ENCODE measurements around the gene TRERF1.
A peak's percentile ranks its signal among the peaks of the same experiment; 100 is the strongest.
"Not testable (repeated sequence)": the region's sequence is repeated elsewhere in the genome, so short reads cannot be mapped to it uniquely, and the experiment has no call there.

TRERF1 gene

DNA sequence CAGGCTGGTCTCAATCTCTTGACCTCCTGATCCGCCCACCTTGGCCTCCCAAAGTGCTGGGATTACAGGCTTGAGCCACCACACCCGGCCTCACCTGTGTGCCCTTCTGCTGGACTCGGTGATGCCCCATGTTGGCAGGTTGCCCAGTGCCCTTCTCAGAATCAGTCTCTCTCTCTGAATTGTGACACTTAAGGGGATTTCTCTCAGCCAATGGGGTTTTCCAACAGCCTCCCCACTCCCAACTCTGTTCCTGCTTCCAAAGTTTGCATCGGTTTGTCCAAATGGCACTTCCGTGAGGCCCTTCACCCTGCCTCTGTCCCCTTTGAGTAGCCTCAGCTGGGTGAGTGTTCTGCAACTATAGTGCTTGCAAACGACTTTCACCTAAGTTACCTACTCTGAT is 230.9 kb downstream of the TRERF1 start:
- Histone ChIP-seq H3K9ac (ENCODE audit: insufficient read length) (no peak overlapping the region), H3K27ac (no peak overlapping the region), H3K36me3 (ENCODE audit: insufficient read depth, low read length) (no peaks in the 10 kb centered on the region), H3K9me3 (ENCODE audit: low read depth, low read length) (no peaks in the 10 kb centered on the region), H3K4me3 (no peak overlapping the region)
- TF ChIP-seq FOXP2 (optimal IDR thresholded peaks at IDR 0.05; ENCODE audit: control extremely low read depth, extremely low read length, insufficient read depth) (no peak), EZH2 (IDR thresholded peaks at IDR 0.05) (no peak), POLR2AphosphoS5 (IDR thresholded peaks at IDR 0.05; ENCODE audit: borderline replicate concordance, low read depth, low read length) (no peak)
- DNase-seq (ENCODE audit: low read depth, low spot score), result no peak

DNA sequence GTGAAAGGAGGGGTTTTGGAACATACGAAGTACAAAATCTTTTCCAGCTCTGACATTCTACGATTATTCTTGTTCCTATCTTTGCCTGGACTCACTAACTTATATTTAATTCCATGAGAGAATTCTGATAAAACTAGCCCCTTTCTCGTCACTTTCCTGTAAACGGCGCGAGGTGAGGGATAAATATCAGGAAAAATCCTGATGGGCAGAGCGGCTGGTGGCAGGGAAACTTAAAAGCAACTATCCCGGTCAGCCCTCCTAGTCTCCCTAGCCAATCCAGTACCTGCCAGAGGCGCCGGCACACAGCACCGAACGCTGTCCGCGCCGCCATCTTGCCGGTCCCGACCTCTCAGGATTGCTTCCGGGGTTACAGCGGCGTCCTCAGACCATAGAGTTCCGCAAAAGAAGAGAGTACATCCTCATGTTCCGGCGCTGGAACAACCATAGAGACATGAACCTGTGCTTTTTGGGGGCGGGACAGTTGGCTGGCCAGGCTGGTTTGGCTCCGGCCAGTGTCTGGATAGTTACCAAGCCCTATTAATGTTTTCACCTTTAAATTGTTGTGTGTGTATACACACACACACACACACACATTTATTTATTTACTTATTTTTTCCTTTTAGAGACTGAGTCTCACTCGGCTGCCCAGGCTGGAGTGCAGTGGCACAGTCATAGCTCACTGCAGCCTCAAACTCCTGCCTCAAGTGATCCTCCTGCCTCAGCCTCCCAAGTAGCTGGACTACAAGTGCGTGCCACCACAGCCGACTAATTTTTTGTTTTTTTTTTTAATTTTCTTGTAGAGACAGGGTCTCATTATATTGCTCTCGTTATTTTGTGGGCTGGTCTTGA is 234.0 kb downstream of the TRERF1 start, which contains the start of gene MRPS10:
Gene MRPS10 (minus strand): TSS at position 343 of the 849 bp plus-strand sequence. CDS start 12 bp downstream, at position 331.
- no peak for TF ChIP-seq EZH2 (IDR thresholded peaks at IDR 0.05)
- TF ChIP-seq POLR2AphosphoS5 (IDR thresholded peaks at IDR 0.05; ENCODE audit: borderline replicate concordance, low read depth, low read length), result peak; percentile 98
- Histone ChIP-seq H3K36me3 (ENCODE audit: insufficient read depth, low read length) (peaks cover 15% of the 10 kb centered on the region), H3K27ac (peak within 1 kb of the TSS; percentile 86), H3K4me3 (peak within 1 kb of the TSS; percentile 98), H3K9me3 (ENCODE audit: low read depth, low read length) (no peaks in the 10 kb centered on the region), H3K9ac (ENCODE audit: insufficient read length) (peak within 1 kb of the TSS; percentile 99)
- DNase-seq (ENCODE audit: low read depth, low spot score), result peak; percentile 89

- Histone ChIP-seq H3K9ac (ENCODE audit: insufficient read length) (peak overlapping the region; percentile 99), H3K9me3 (ENCODE audit: low read depth, low read length) (no peaks in the 10 kb centered on the region), H3K4me3 (peak overlapping the region; percentile 98), H3K27ac (peak overlapping the region; percentile 86), H3K36me3 (ENCODE audit: insufficient read depth, low read length) (peaks cover 21% of the 10 kb centered on the region)
- TF ChIP-seq POLR2AphosphoS5 (IDR thresholded peaks at IDR 0.05; ENCODE audit: borderline replicate concordance, low read depth, low read length), result no peak
- no peak for TF ChIP-seq EZH2 (IDR thresholded peaks at IDR 0.05)
- TF ChIP-seq FOXP2 (optimal IDR thresholded peaks at IDR 0.05; ENCODE audit: control extremely low read depth, extremely low read length, insufficient read depth), result no peak
- DNase-seq (ENCODE audit: low read depth, low spot score), result no peak
Measured at GRCh38 chr6:42217157-42217518, 234.6 kb downstream of the TRERF1 start.

GRCh38 chr6:42216495-42216894 is 235.2 kb downstream of the TRERF1 start:
- Histone ChIP-seq H3K36me3 (ENCODE audit: insufficient read depth, low read length) (peaks cover 27% of the 10 kb centered on the region), H3K4me3 (peak overlapping the region; percentile 98), H3K9ac (ENCODE audit: insufficient read length) (peak overlapping the region; percentile 99)
- not testable (repeated sequence) for H3K27ac ChIP-seq; H3K9me3 ChIP-seq (ENCODE audit: low read depth, low read length); DNase-seq (ENCODE audit: low read depth, low spot score)

GRCh38 chr6:42212442-42212841 is 239.3 kb downstream of the TRERF1 start:
- Histone ChIP-seq H3K36me3 (ENCODE audit: insufficient read depth, low read length) (peaks cover 62% of the 10 kb centered on the region), H3K9ac (ENCODE audit: insufficient read length) (no peak overlapping the region), H3K27ac (no peak overlapping the region), H3K4me3 (no peak overlapping the region), H3K9me3 (ENCODE audit: low read depth, low read length) (no peaks in the 10 kb centered on the region)
- TF ChIP-seq EZH2 (IDR thresholded peaks at IDR 0.05) (no peak), POLR2AphosphoS5 (IDR thresholded peaks at IDR 0.05; ENCODE audit: borderline replicate concordance, low read depth, low read length) (no peak), FOXP2 (optimal IDR thresholded peaks at IDR 0.05; ENCODE audit: control extremely low read depth, extremely low read length, insufficient read depth) (no peak)
- no peak for DNase-seq (ENCODE audit: low read depth, low spot score)

DNA sequence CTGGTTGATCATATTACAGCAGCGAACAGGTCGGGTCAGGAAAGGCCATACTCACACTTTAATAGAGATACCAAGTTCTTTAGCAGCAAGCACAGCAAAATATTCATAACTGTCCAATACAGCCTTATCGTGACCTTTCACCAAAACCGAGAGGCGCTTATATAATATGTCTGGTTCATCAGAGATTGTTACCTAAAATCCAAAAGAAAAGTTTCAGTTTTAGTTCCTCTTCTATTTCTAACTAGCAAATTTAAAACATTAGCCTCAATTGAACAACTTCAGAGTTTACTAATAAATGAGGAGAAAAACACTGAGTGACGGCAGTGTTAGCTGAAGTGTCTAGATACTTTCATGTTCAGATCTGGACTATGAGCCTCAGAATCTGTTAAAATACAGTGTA is 240.0 kb downstream of the TRERF1 start:
- H3K4me3 ChIP-seq, result no peak overlapping the region
- TF ChIP-seq EZH2 (IDR thresholded peaks at IDR 0.05), result no peak
- TF ChIP-seq FOXP2 (optimal IDR thresholded peaks at IDR 0.05; ENCODE audit: control extremely low read depth, extremely low read length, insufficient read depth), result no peak
- TF ChIP-seq POLR2AphosphoS5 (IDR thresholded peaks at IDR 0.05; ENCODE audit: borderline replicate concordance, low read depth, low read length), result no peak
- no peak overlapping the region for H3K9ac ChIP-seq (ENCODE audit: insufficient read length)
- H3K9me3 ChIP-seq (ENCODE audit: low read depth, low read length), result no peaks in the 10 kb centered on the region
- no peak for DNase-seq (ENCODE audit: low read depth, low spot score)
- peaks cover 63% of the 10 kb centered on the region for H3K36me3 ChIP-seq (ENCODE audit: insufficient read depth, low read length)
- no peak overlapping the region for H3K27ac ChIP-seq

- no peak for TF ChIP-seq FOXP2 (optimal IDR thresholded peaks at IDR 0.05; ENCODE audit: control extremely low read depth, extremely low read length, insufficient read depth)
- TF ChIP-seq EZH2 (IDR thresholded peaks at IDR 0.05), result no peak
- no peak for TF ChIP-seq POLR2AphosphoS5 (IDR thresholded peaks at IDR 0.05; ENCODE audit: borderline replicate concordance, low read depth, low read length)
- no peak for DNase-seq (ENCODE audit: low read depth, low spot score)
- Histone ChIP-seq H3K36me3 (ENCODE audit: insufficient read depth, low read length) (peaks cover 70% of the 10 kb centered on the region), H3K9ac (ENCODE audit: insufficient read length) (no peak overlapping the region), H3K4me3 (no peak overlapping the region), H3K27ac (no peak overlapping the region), H3K9me3 (ENCODE audit: low read depth, low read length) (no peaks in the 10 kb centered on the region)
Measured at GRCh38 chr6:42210551-42210950, 241.2 kb downstream of the TRERF1 start.

DNA sequence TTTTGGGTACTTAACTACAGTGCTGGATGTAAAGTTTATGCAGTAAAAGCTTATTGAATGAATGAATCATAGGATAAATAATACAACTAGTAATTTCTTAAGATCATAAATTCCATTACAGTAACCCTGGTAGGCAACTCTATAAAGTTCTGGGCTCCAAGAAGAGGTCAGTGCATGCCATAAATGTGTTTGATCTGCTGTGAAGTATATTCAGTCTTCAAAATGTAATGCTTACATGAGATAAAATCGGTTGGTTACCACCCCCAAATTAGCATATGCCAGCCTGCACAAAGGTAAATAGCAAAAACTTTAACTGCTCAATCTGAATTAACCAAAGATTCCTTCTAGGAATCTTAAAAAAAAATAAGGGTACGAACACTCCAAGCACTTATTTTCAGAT is 244.2 kb downstream of the TRERF1 start:
- H3K4me3 ChIP-seq; H3K9ac ChIP-seq (ENCODE audit: insufficient read length); H3K9me3 ChIP-seq (ENCODE audit: low read depth, low read length); DNase-seq (ENCODE audit: low read depth, low spot score); H3K27ac ChIP-seq: not testable (repeated sequence)
- H3K36me3 ChIP-seq (ENCODE audit: insufficient read depth, low read length), result peaks cover 53% of the 10 kb centered on the region

GRCh38 chr6:42204768-42205282 is 246.9 kb downstream of the TRERF1 start:
- Histone ChIP-seq H3K27ac (no peak overlapping the region), H3K36me3 (ENCODE audit: insufficient read depth, low read length) (peaks cover 29% of the 10 kb centered on the region), H3K4me3 (no peak overlapping the region), H3K9ac (ENCODE audit: insufficient read length) (no peak overlapping the region), H3K9me3 (ENCODE audit: low read depth, low read length) (no peaks in the 10 kb centered on the region)
- no peak for DNase-seq (ENCODE audit: low read depth, low spot score)
- TF ChIP-seq FOXP2 (optimal IDR thresholded peaks at IDR 0.05; ENCODE audit: control extremely low read depth, extremely low read length, insufficient read depth) (no peak), POLR2AphosphoS5 (IDR thresholded peaks at IDR 0.05; ENCODE audit: borderline replicate concordance, low read depth, low read length) (no peak), EZH2 (IDR thresholded peaks at IDR 0.05) (no peak)

Data from SK-N-MC (cell line).